KBM-7 (cell line): ENCODE data around the gene SSBP2.
"Not testable (repeated sequence)": the region's sequence is repeated elsewhere in the genome, so short reads cannot be mapped to it uniquely, and the experiment has no call there.

ENCODE experiments used
- DNase-seq: peaks from one replicate; pipeline ENCODE4 v3.0.0-alpha.2; 2015
- in situ Hi-C: fragments of 300-500 bp; cut with MboI; formaldehyde crosslinking; loops from 2 replicates; pipeline ENCODE4 v1.14.3; 2020; ENCODE audit warnings: low sequenced_read_pairs, low pct_unique_long_range_greater_than_20kb, mixed read lengths

Gene SSBP2

DNA sequence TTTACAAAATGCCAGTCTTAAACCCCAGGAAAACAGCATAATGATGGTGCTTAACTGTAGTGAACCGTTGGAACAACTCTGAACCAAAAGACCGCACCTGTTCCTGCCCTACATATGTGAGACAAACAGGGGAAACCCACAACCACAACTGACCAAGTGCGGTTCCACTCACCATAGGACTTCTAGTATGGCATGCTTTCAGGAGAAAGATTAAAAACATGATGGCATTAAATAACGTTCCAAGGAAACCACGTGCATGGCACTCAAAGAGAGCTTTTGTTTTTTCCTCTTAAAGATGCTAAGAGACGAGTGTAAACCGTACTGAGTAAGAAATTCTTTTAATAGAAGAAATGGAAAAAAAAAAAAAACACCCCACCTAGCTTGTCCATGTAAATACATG, 119.8 kb downstream of the SSBP2 start:
- in situ Hi-C loops: no loop called here
- peak; percentile 91 for DNase-seq

GRCh38 chr5:81630684-81631083, 120.2 kb downstream of the SSBP2 start:
- no peak for DNase-seq
- in situ Hi-C loops: no loop called here

DNA sequence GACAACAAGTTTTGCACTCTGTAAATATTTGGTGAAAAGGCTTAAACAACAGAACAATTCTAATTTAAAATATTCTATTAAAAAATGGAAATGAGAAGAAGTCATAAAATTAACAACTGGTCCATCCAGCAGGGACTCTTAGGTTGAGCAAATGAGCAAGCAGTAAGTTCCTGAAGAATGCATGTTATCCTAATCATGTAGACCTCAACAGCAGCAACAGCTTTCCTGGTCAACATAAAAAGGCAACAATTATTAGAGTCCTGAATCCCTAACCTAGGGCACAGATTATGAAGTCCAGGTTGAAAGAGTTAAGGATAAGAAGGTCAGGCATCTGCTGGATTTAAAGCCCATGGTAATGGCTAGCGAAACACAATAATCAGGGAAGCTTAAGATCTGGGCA, 120.9 kb downstream of the SSBP2 start:
- DNase-seq: no peak
- in situ Hi-C loops: no loop called here

- in situ Hi-C loops: not testable (repeated sequence)
- DNase-seq: peak; percentile 24
Measured at GRCh38 chr5:81628061-81628460, 122.8 kb downstream of the SSBP2 start.

GRCh38 chr5:81626524-81626923, 124.4 kb downstream of the SSBP2 start:
- in situ Hi-C loops: no loop called here
- DNase-seq: peak; percentile 64

GRCh38 chr5:81609810-81610375, 141.0 kb downstream of the SSBP2 start:
- in situ Hi-C loops: no loop called here

DNA sequence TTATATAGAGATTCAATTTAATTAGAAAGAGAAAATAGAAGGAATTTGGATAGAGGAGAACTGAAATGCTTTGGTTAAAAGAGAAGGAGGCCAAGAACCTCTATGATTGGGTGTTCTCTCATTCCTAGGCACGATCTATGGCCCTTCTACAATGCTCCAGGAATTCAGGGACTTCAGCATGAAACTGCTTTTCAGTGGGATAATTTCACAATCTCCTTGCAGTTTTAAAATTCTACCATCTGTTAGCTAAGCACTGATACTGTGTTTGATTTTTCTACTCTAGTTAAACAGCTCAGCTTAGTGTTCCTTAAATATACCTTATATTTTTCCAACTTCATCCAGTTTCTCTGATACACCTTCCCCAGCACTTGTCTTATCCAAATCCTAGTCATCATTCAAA, 141.9 kb downstream of the SSBP2 start:
- no peak for DNase-seq
- in situ Hi-C loops: no loop called here

More at GRCh38 chr5:81609810-81610375, 141.0 kb downstream of the SSBP2 start:
- DNase-seq: no peak

- no peak for DNase-seq
- in situ Hi-C loops: no loop called here
Measured at GRCh38 chr5:81607693-81608092, 143.2 kb downstream of the SSBP2 start.

- in situ Hi-C loops: no loop called here
- DNase-seq: peak; percentile 28
Measured at GRCh38 chr5:81606150-81606549, 144.7 kb downstream of the SSBP2 start.

GRCh38 chr5:81605299-81605698, 145.6 kb downstream of the SSBP2 start:
- in situ Hi-C loops: no loop called here
- no peak for DNase-seq

DNA sequence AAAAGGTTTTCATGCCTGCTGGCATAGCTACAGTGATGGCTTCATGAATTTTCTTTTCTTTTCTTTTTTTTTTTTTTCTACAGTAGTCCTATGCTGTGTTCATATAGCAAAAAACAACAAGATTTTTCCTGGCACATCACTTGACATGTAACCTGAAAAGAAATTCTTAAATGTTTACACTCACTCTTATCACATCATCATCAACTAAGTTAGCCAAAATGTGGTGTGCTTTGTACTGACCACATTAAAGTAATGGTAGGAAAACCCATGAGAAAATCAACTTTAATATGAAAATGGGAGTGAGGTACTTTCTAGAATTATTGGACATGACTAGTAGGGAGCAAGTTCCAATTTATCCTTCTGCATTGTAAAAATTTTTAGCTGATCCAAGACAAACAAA, 146.7 kb downstream of the SSBP2 start:
- in situ Hi-C loops: no loop called here
- DNase-seq: no peak

- no peak for DNase-seq
- in situ Hi-C loops: no loop called here
Measured at GRCh38 chr5:81601919-81602318, 149.0 kb downstream of the SSBP2 start.

GRCh38 chr5:81592085-81592484, 158.8 kb downstream of the SSBP2 start:
- DNase-seq, in situ Hi-C loops: not testable (repeated sequence)

DNA sequence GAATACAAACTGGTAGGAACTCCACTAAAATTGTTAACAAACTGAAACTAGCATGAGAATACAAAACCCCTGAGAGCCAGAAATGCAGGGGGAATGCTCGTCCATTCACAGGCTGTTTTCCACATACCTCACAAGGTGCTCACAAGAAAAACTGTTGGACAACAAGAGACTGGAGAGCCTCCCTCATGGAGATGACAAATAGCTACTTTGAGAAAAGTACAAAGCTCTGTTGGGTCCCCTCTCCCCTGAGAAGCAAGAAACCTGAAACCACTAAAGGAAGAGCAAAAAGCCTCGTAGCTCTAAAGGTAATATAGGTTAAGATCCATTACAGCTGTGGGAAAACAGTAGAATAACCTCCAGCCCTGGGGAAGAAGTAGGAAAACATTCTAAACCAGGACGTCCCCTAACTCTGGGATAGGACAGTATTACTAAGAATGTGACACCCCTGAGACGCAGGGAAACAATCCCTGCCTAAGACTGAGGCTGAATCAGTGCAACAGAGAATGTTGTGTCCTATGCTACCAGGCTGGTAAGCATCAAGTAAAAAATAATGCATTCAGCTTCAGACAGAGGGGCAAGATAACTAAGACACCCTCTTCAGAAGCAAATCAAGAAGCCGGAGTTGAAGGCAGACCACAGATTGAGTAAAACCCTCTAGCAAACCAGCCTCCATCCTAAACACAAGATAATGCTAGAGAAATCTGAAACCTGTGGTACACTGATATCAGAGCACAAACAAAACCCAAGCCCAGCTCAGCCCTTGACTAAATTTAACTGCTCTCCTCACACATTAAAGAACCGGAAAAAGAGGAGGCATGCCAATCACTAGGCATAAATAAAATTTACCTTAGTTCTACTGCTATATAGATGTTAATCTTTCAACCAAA, 160.2 kb downstream of the SSBP2 start:
- no peak for DNase-seq
- in situ Hi-C loops: no loop called here

GRCh38 chr5:81579262-81579924, 171.5 kb downstream of the SSBP2 start:
- in situ Hi-C loops: no loop called here
- DNase-seq: peak; percentile 67

DNA sequence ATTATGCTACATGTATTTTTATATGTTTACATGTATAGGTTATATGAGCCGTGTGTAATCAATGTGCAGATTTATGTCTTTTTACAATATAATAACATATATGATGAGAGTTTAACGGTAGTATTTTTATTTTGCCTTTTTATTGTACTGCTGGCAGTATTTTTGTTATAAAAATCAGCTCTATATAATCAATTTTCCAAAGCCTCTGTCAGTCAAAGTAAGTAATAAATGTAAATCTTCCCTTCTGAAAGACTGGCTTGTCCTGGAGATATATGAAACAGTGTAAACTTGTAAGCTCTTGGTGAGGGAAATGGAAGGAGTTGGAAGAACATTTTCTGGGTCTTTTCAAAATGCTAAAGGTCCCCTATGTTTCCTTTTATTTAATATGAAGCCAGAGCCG, 173.8 kb downstream of the SSBP2 start:
- in situ Hi-C loops: no loop called here
- no peak for DNase-seq

- DNase-seq: no peak
- in situ Hi-C loops: no loop called here
Measured at GRCh38 chr5:81575924-81576323, 175.0 kb downstream of the SSBP2 start.

- in situ Hi-C loops: no loop called here
- no peak for DNase-seq
Measured at GRCh38 chr5:81572201-81572600, 178.7 kb downstream of the SSBP2 start.

- DNase-seq: no peak
- in situ Hi-C loops: no loop called here
Measured at GRCh38 chr5:81558188-81558587, 192.7 kb downstream of the SSBP2 start.

- in situ Hi-C loops: no loop called here
- no peak for DNase-seq
Measured at GRCh38 chr5:81556809-81557208, 194.1 kb downstream of the SSBP2 start.
